ENCODE data around the gene PRR29.

DNA sequence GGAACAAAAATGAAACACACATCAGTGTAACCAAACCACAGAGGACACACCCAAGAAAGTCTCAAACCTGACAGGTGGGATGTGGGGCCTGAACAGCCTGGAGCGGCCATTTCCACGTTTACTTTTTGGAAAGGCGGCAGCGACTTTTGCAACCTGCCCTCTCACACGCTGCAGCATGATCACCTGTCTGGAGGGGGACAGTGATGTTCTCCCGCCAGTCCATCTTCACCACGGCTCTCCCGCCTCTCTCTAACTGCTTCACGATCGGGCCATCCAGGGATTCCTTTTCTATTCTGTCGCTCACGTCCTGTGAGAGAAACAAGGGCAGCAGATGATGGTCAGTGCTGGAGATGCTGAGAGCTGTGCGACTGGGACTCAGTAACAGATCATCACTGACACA is 47.0 kb downstream of the PRR29 start:
- TF ChIP-seq EP300 (IDR thresholded peaks at IDR 0.05): no peak
- TF ChIP-seq, protein P1, sequence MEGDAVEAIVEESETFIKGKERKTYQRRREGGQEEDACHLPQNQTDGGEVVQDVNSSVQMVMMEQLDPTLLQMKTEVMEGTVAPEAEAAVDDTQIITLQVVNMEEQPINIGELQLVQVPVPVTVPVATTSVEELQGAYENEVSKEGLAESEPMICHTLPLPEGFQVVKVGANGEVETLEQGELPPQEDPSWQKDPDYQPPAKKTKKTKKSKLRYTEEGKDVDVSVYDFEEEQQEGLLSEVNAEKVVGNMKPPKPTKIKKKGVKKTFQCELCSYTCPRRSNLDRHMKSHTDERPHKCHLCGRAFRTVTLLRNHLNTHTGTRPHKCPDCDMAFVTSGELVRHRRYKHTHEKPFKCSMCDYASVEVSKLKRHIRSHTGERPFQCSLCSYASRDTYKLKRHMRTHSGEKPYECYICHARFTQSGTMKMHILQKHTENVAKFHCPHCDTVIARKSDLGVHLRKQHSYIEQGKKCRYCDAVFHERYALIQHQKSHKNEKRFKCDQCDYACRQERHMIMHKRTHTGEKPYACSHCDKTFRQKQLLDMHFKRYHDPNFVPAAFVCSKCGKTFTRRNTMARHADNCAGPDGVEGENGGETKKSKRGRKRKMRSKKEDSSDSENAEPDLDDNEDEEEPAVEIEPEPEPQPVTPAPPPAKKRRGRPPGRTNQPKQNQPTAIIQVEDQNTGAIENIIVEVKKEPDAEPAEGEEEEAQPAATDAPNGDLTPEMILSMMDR (IDR thresholded peaks at IDR 0.05): no peak
- TF ChIP-seq POLR2AphosphoS5 (IDR thresholded peaks at IDR 0.05): no peak
